OCI-LY7 (cell line): ENCODE measurements around the gene MFAP4. TPM values are rescaled to one million over a fixed set of nuclear protein-coding genes. Genes with fewer than 3 reads are reported as not detected.

Experiments
- BruUV-seq: library from RNA; stranded (reverse); fragments of 400-500 nt; replicated peaks from 2 replicates; lab custom pipeline; 2021; lab: Mats Ljungman, UMichigan
- CTCF ChIA-PET: fragments of 300-600 bp; sonication (Branson Sonifier 250); formaldehyde crosslinking; loops from one replicate; lab custom pipeline; 2022; ENCODE audit warnings: antibody characterized with exemption; ENCODE audit not compliant: unreplicated experiment; lab: Charles Lee
- POLR2A ChIA-PET: fragments of 300-600 bp; sonication (Branson Sonifier 250); formaldehyde crosslinking; loops from one replicate; lab custom pipeline; 2022; ENCODE audit warnings: antibody characterized with exemption; lab: Charles Lee
- DNase-seq: peaks from one replicate; pipeline ENCODE4 v3.0.0-alpha.2; 2015; ENCODE audit warnings: low spot score
- H2AFZ ChIP-seq: fragments of 200-600 bp; sonication (generic), shearing (Covaris generic); 2 replicates; pipeline ENCODE4 v1.6.1; 2014; ENCODE audit warnings: mild to moderate bottlenecking, antibody characterized with exemption, low read length, moderate library complexity
- H3K27ac ChIP-seq: fragments of 200-600 bp; sonication (generic); 2 replicates; pipeline ENCODE4 v1.5.1; 2014; ENCODE audit warnings: mixed run types, low read depth, mild to moderate bottlenecking, moderate library complexity, low read length, inconsistent platforms; ENCODE audit not compliant: poor library complexity, severe bottlenecking
- H3K36me3 ChIP-seq: fragments of 200-600 bp; sonication (generic); 2 replicates; pipeline ENCODE4 v1.6.1; 2014; ENCODE audit warnings: mild to moderate bottlenecking, antibody characterized with exemption, low read length, moderate library complexity, mixed read lengths; ENCODE audit not compliant: insufficient read depth
- H3K4me1 ChIP-seq: fragments of 200-600 bp; sonication (generic); 2 replicates; pipeline ENCODE4 v1.5.1; 2014; ENCODE audit warnings: mild to moderate bottlenecking, low read length; ENCODE audit not compliant: insufficient read depth, poor library complexity, severe bottlenecking
- H3K4me2 ChIP-seq: fragments of 200-600 bp; sonication (generic); 2 replicates; pipeline ENCODE4 v1.6.1; 2014; ENCODE audit warnings: mild to moderate bottlenecking, low read length
- H3K4me3 ChIP-seq: fragments of 200-600 bp; sonication (generic); 2 replicates; pipeline ENCODE4 v1.5.1; 2014; ENCODE audit warnings: mild to moderate bottlenecking, low read depth, low read length; ENCODE audit not compliant: poor library complexity, severe bottlenecking
- H3K79me2 ChIP-seq: fragments of 200-600 bp; sonication (generic); 2 replicates; pipeline ENCODE4 v1.6.1; 2016; ENCODE audit warnings: low read depth, mild to moderate bottlenecking, low read length, moderate library complexity, mixed read lengths; ENCODE audit not compliant: insufficient read depth
- H3K9me2 ChIP-seq: fragments of 200-600 bp; sonication (generic); 2 replicates; pipeline ENCODE4 v1.6.1; 2016; ENCODE audit warnings: mild to moderate bottlenecking, low read length, mixed read lengths; ENCODE audit not compliant: insufficient read depth
- H3K9me3 ChIP-seq: fragments of 200-600 bp; sonication (generic); 2 replicates; pipeline ENCODE4 v1.6.1; 2014; ENCODE audit warnings: mild to moderate bottlenecking, mixed run types, low read length, mixed read lengths
- H4K20me1 ChIP-seq: fragments of 200-600 bp; sonication (generic); 2 replicates; pipeline ENCODE4 v1.6.1; 2014; ENCODE audit warnings: mild to moderate bottlenecking, antibody characterized with exemption, low read length, moderate library complexity, mixed read lengths; ENCODE audit not compliant: insufficient read depth
- CTCF ChIP-seq: fragments of 200-600 bp; sonication (generic); conservative IDR thresholded peaks from 2 replicates; pipeline ENCODE4 v1.5.1; 2014; ENCODE audit warnings: mild to moderate bottlenecking, antibody characterized with exemption, low read length, moderate library complexity, mixed read lengths
- EZH2phosphoT487 ChIP-seq: fragments of 200-600 bp; sonication (generic); IDR thresholded peaks from 2 replicates; pipeline ENCODE4 v1.6.1; 2018; ENCODE audit warnings: low read depth, borderline replicate concordance, mild to moderate bottlenecking, mixed run types, antibody characterized with exemption, low read length, moderate library complexity, mixed read lengths
- intact Hi-C: fragments of 100-400 bp; cut with micrococcal nuclease; formaldehyde crosslinking; loops from one replicate; pipeline ENCODE4 v1.10.0; 2022; ENCODE audit not compliant: unreplicated experiment
- total RNA-seq, 2 experiments: library from RNA; depleted of rRNA in 1 of 2; stranded (reverse); fragments of >200 nt in 1 of 2; shearing (Covaris generic) in 1 of 2; gene quantifications; 2 replicates each; pipeline ENCODE4 v1.2.3, GENCODE V29; 2014 to 2022

The MFAP4 gene
- total RNA-seq, 2 experiments from 2014 or later, result 0.65 TPM; not detected in 1

GRCh38 chr17:19372439-19372838 is 14.6 kb downstream of the MFAP4 start:
- CTCF ChIA-PET, result no interaction called here
- Histone ChIP-seq H3K9me2 (no peaks in the 10 kb centered on the region), H3K36me3 (no peaks in the 10 kb centered on the region), H3K9me3 (no peaks in the 10 kb centered on the region), H3K4me3 (no peak overlapping the region), H3K79me2 (peaks cover 7% of the 10 kb centered on the region; the same call in 1 of the 2 replicates), H2AFZ (no peak overlapping the region), H3K4me2 (no peak overlapping the region), H4K20me1 (no peaks in the 10 kb centered on the region), H3K27ac (no peak overlapping the region), H3K4me1 (peaks cover 37% of the 10 kb centered on the region)
- intact Hi-C loops, result loop anchor here (10.0 kb wide), 1 partner anchor 272 kb away; the partner anchor contains the start of gene ALDH3A2
- no TSS peak for BruUV-seq
- no peak for TF ChIP-seq CTCF
- TF ChIP-seq EZH2phosphoT487, result no peak
- no peak for DNase-seq
- POLR2A ChIA-PET, result no interaction called here

GRCh38 chr17:19372011-19372370 is 15.0 kb downstream of the MFAP4 start:
- H3K9me3 ChIP-seq, result no peaks in the 10 kb centered on the region
- no TSS peak for BruUV-seq
- H3K4me3 ChIP-seq, result no peak overlapping the region
- H3K4me1 ChIP-seq, result peaks cover 36% of the 10 kb centered on the region
- TF ChIP-seq EZH2phosphoT487 (no peak), CTCF (no peak)
- intact Hi-C loops, result loop anchor here (10.0 kb wide), 1 partner anchor 273 kb away; the partner anchor contains the start of gene ALDH3A2
- no peak overlapping the region for H2AFZ ChIP-seq
- H3K36me3 ChIP-seq, result no peaks in the 10 kb centered on the region
- peaks cover 3% of the 10 kb centered on the region; the same call in 1 of the 2 replicates for H3K79me2 ChIP-seq
- DNase-seq, result no peak
- H3K9me2 ChIP-seq, result no peaks in the 10 kb centered on the region
- ChIA-PET CTCF (no interaction called here), POLR2A (no interaction called here)
- no peak overlapping the region for H3K27ac ChIP-seq
- H3K4me2 ChIP-seq, result no peak overlapping the region
- no peaks in the 10 kb centered on the region for H4K20me1 ChIP-seq

- no peak overlapping the region for H3K4me2 ChIP-seq
Observed at GRCh38 chr17:19371259-19372010, 15.6 kb downstream of the MFAP4 start.

More at GRCh38 chr17:19371259-19372010, 15.6 kb downstream of the MFAP4 start:
- H3K4me1 ChIP-seq, result peaks cover 31% of the 10 kb centered on the region
- H2AFZ ChIP-seq, result no peak overlapping the region
- ChIA-PET POLR2A (interaction anchor here (0.6 kb wide), 2 partner anchors 21 to 139 kb away, joined by 3 to 5 read pairs; no protein-coding TSS in a partner anchor), CTCF (no interaction called here)
- intact Hi-C loops, result loop anchor here (10.0 kb wide), 1 partner anchor 273 kb away; the partner anchor contains the start of gene ALDH3A2
- no peaks in the 10 kb centered on the region for H3K79me2 ChIP-seq
- no peaks in the 10 kb centered on the region for H3K36me3 ChIP-seq
- no peaks in the 10 kb centered on the region for H3K9me2 ChIP-seq
- no peak for DNase-seq
- no peaks in the 10 kb centered on the region for H4K20me1 ChIP-seq
- no peaks in the 10 kb centered on the region for H3K9me3 ChIP-seq
- no TSS peak for BruUV-seq
- TF ChIP-seq EZH2phosphoT487, result no peak
- TF ChIP-seq CTCF, result no peak
- no peak overlapping the region for H3K27ac ChIP-seq
- H3K4me3 ChIP-seq, result no peak overlapping the region
